Astrocyte (in vitro differentiated cells and primary cell): ENCODE results near the gene ITGB1.

Experiments
- CTCF ChIP-seq: IDR thresholded peaks from 2 replicates; pipeline ENCODE4 v1.5.1; 2011; ENCODE audit warnings: low read depth, mild to moderate bottlenecking, inconsistent platforms, low read length, moderate library complexity; ENCODE audit not compliant: insufficient read depth
- EZH2 ChIP-seq: IDR thresholded peaks from 2 replicates; pipeline ENCODE4 v1.6.1; 2012; ENCODE audit warnings: mild to moderate bottlenecking, low read length, inconsistent platforms; ENCODE audit not compliant: insufficient read depth

- TF ChIP-seq EZH2, result no peak
- no peak for TF ChIP-seq CTCF
Observed at GRCh38 chr10:32889631-32890212, 68.3 kb downstream of the ITGB1 start.
